ENCODE measurements around the gene MAPK14. TPM values are rescaled to one million over a fixed set of nuclear protein-coding genes. Genes with fewer than 3 reads are reported as not detected.

Gene MAPK14
- total and polyA plus RNA-seq, 10 of the 15 experiments (the other 5 are each of a cell fraction or from before 2014, with no cell fraction given) = 12.5 to 59.5 (median 43.0) TPM

DNA sequence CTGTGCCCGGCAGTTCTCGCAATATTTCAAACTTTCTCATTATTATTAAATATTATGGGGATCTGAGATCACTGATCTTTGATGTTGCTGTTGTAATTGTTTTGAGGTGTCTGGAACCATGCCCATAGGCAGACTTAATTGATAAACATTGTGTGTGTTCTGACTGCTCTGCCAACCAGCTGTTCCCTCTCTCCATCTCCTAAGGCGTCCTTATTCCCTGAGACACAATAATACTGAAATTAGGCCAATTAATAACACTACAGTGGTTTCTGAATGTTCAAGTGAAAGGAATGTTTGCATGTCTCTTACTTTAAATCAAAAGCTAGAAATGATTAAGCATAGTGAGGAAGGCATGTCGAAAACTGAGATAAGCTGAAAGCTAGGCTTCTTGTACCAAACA, 7.6 kb downstream of the MAPK14 start:
- CTCF ChIA-PET = interaction anchor here (1.1 to 4.2 kb wide), 3 partner anchors 9 to 60 kb away, joined by 3 to 44 read pairs (median 7); no protein-coding TSS in a partner anchor
- H3K4me3 ChIP-seq = peak overlapping the region; percentile 21; the same call in 1 of the 2 replicates
- no peak overlapping the region for H2AFZ ChIP-seq (ENCODE audit: control insufficient read depth, low read depth, low read length)
- H3K4me2 ChIP-seq (ENCODE audit: control insufficient read depth, insufficient read depth) = peak overlapping the region; percentile 19; the same call in 1 of the 2 replicates
- DNase-seq (ENCODE audit: low read depth, low spot score) (no peak), FAIRE-seq (no peak), ATAC-seq (peak; percentile 42)
- peaks cover 92% of the 10 kb centered on the region for H3K79me2 ChIP-seq (ENCODE audit: control insufficient read depth, insufficient read depth, low read length)
- in situ Hi-C loops (cut with MboI) (no loop called here), intact Hi-C loops (cut with micrococcal nuclease; ENCODE audit: unreplicated experiment) (no loop called here)
- no peak overlapping the region for H3K27ac ChIP-seq (ENCODE audit: control insufficient read depth, insufficient read depth)
- H4K20me1 ChIP-seq (ENCODE audit: control insufficient read depth, insufficient read depth) = no peaks in the 10 kb centered on the region
- no peaks in the 10 kb centered on the region for H3K36me3 ChIP-seq (ENCODE audit: control insufficient read depth in 2 of 2, insufficient read depth in 2 of 2, low read length in 1 of 2)
- WGBS (ENCODE audit: insufficient coverage, insufficient replicate concordance, low lambda C conversion rate, missing lambda C conversion rate) = 19% methylated on average over 4 of the region's 4 CpGs
- peaks cover 16% of the 10 kb centered on the region for H3K4me1 ChIP-seq (ENCODE audit: control insufficient read depth, insufficient read depth, low read length)
- H3K27me3 ChIP-seq (replicated peaks in 1 of 2; ENCODE audit: control insufficient read depth in 2 of 2, insufficient read depth in 2 of 2, low read length in 1 of 2) = no peaks in the 10 kb centered on the region
- RAD21 ChIA-PET (ENCODE audit: unreplicated experiment) = interaction anchor here (0.8 to 1.1 kb wide), 2 partner anchors 8 to 59 kb away, joined by 4 to 5 read pairs; partner anchors contain the start of gene MAPK14
- POLR2A ChIA-PET = no interaction called here
- H3K9ac ChIP-seq (ENCODE audit: control insufficient read depth, insufficient read depth, low read length) = no peak overlapping the region
- no peaks in the 10 kb centered on the region for H3K9me3 ChIP-seq (replicated peaks; ENCODE audit: control insufficient read depth, insufficient read depth, low read length)
- SMC1A ChIA-PET (ENCODE audit: uncharacterized antibody, unreplicated experiment) = interaction anchor here (1.1 to 2.1 kb wide), 4 partner anchors 8 to 60 kb away, joined by 3 to 11 read pairs (median 6); partner anchors contain the start of gene MAPK14
- TF ChIP-seq, protein P1, sequence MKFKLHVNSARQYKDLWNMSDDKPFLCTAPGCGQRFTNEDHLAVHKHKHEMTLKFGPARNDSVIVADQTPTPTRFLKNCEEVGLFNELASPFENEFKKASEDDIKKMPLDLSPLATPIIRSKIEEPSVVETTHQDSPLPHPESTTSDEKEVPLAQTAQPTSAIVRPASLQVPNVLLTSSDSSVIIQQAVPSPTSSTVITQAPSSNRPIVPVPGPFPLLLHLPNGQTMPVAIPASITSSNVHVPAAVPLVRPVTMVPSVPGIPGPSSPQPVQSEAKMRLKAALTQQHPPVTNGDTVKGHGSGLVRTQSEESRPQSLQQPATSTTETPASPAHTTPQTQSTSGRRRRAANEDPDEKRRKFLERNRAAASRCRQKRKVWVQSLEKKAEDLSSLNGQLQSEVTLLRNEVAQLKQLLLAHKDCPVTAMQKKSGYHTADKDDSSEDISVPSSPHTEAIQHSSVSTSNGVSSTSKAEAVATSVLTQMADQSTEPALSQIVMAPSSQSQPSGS (IDR thresholded peaks at IDR 0.05; ENCODE audit: low read length) = peak; percentile 33; the same call in 1 of the 2 replicates
- TF ChIP-seq, protein P2, sequence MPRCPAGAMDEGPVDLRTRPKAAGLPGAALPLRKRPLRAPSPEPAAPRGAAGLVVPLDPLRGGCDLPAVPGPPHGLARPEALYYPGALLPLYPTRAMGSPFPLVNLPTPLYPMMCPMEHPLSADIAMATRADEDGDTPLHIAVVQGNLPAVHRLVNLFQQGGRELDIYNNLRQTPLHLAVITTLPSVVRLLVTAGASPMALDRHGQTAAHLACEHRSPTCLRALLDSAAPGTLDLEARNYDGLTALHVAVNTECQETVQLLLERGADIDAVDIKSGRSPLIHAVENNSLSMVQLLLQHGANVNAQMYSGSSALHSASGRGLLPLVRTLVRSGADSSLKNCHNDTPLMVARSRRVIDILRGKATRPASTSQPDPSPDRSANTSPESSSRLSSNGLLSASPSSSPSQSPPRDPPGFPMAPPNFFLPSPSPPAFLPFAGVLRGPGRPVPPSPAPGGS (IDR thresholded peaks at IDR 0.05; ENCODE audit: borderline replicate concordance, insufficient read depth, low read depth, low read length, poor library complexity, severe bottlenecking) = no peak
- TF ChIP-seq CHD1 (IDR thresholded peaks at IDR 0.05; ENCODE audit: low read depth, low read length) = no peak
- peak; percentile 47 for TF ChIP-seq RUNX3 (IDR thresholded peaks at IDR 0.05; ENCODE audit: low read length)
- TF ChIP-seq IKZF2 (IDR thresholded peaks at IDR 0.05) = peak; percentile 45 to 64
- peak; percentile 86 for TF ChIP-seq JUNB (IDR thresholded peaks at IDR 0.05)
- 0 out of 2 replicates have a peak, but pooled peaks have one; percentile 23 for TF ChIP-seq CREM (IDR thresholded peaks at IDR 0.05; ENCODE audit: low read depth)
- no peak for TF ChIP-seq GABPA (IDR thresholded peaks at IDR 0.05; ENCODE audit: low read depth)
- TF ChIP-seq, protein P3, sequence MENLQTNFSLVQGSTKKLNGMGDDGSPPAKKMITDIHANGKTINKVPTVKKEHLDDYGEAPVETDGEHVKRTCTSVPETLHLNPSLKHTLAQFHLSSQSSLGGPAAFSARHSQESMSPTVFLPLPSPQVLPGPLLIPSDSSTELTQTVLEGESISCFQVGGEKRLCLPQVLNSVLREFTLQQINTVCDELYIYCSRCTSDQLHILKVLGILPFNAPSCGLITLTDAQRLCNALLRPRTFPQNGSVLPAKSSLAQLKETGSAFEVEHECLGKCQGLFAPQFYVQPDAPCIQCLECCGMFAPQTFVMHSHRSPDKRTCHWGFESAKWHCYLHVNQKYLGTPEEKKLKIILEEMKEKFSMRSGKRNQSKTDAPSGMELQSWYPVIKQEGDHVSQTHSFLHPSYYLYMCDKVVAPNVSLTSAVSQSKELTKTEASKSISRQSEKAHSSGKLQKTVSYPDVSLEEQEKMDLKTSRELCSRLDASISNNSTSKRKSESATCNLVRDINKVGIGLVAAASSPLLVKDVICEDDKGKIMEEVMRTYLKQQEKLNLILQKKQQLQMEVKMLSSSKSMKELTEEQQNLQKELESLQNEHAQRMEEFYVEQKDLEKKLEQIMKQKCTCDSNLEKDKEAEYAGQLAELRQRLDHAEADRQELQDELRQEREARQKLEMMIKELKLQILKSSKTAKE (IDR thresholded peaks at IDR 0.05; ENCODE audit: low read depth, poor library complexity, severe bottlenecking) = peak; percentile 31
- TF ChIP-seq BCL11A (IDR thresholded peaks at IDR 0.05; ENCODE audit: low read depth, low read length) = peak; percentile 29; the same call in 1 of the 2 replicates
- TF ChIP-seq EED (IDR thresholded peaks at IDR 0.05; ENCODE audit: low read depth) = peak; percentile 72; the same call in 1 of the 2 replicates
- TF ChIP-seq CREB1 (IDR thresholded peaks at IDR 0.05; ENCODE audit: low read depth) = no peak
- peak; percentile 71 for TF ChIP-seq MTA2 (IDR thresholded peaks at IDR 0.05; ENCODE audit: low read depth)
- TF ChIP-seq NFIC (IDR thresholded peaks at IDR 0.05; ENCODE audit: low read depth, low read length) = peak; percentile 73; the same call in 1 of the 2 replicates
- peak; percentile 45; the same call in 1 of the 2 replicates for TF ChIP-seq DPF2 (IDR thresholded peaks at IDR 0.05)
- TF ChIP-seq, protein P4, sequence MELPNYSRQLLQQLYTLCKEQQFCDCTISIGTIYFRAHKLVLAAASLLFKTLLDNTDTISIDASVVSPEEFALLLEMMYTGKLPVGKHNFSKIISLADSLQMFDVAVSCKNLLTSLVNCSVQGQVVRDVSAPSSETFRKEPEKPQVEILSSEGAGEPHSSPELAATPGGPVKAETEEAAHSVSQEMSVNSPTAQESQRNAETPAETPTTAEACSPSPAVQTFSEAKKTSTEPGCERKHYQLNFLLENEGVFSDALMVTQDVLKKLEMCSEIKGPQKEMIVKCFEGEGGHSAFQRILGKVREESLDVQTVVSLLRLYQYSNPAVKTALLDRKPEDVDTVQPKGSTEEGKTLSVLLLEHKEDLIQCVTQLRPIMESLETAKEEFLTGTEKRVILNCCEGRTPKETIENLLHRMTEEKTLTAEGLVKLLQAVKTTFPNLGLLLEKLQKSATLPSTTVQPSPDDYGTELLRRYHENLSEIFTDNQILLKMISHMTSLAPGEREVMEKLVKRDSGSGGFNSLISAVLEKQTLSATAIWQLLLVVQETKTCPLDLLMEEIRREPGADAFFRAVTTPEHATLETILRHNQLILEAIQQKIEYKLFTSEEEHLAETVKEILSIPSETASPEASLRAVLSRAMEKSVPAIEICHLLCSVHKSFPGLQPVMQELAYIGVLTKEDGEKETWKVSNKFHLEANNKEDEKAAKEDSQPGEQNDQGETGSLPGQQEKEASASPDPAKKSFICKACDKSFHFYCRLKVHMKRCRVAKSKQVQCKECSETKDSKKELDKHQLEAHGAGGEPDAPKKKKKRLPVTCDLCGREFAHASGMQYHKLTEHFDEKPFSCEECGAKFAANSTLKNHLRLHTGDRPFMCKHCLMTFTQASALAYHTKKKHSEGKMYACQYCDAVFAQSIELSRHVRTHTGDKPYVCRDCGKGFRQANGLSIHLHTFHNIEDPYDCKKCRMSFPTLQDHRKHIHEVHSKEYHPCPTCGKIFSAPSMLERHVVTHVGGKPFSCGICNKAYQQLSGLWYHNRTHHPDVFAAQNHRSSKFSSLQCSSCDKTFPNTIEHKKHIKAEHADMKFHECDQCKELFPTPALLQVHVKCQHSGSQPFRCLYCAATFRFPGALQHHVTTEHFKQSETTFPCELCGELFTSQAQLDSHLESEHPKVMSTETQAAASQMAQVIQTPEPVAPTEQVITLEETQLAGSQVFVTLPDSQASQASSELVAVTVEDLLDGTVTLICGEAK (IDR thresholded peaks at IDR 0.05; ENCODE audit: borderline replicate concordance) = no peak
- BruUV-seq (replicated peaks) = no TSS peak
